Measurements from ENCODE around the gene CRCP. TPM values are rescaled to one million over a fixed set of nuclear protein-coding genes. Genes with fewer than 3 reads are reported as not detected.

Gene CRCP
- total and polyA plus RNA-seq, 2 of the 13 experiments (the other 11 are each of a cell fraction or from before 2014, with no cell fraction given) = 22.7 to 31.0 TPM

- no TSS peak for BruUV-seq (replicated peaks)
- CTCF ChIA-PET (ENCODE audit: low intra/inter-chr PET ratio, low total read pairs) = no interaction called here
Measured at GRCh38 chr7:66167773-66168387, 53.2 kb downstream of the CRCP start.

More at GRCh38 chr7:66167773-66168387, 53.2 kb downstream of the CRCP start:
- Histone ChIP-seq H4K20me1 (ENCODE audit: insufficient read depth, low read length) (no peaks in the 10 kb centered on the region), H3K4me1 (ENCODE audit: insufficient read depth, low read length) (peaks cover 34% of the 10 kb centered on the region), H3K4me2 (ENCODE audit: low read depth, low read length) (no peak overlapping the region), H2AFZ (ENCODE audit: low read length) (no peak overlapping the region), H3K4me3 (replicated peaks in 1 of 3; ENCODE audit: insufficient read depth in 1 of 3, low read depth in 2 of 3, low read length in 3 of 3) (no peak overlapping the region), H3K27me3 (ENCODE audit: control insufficient read depth in 1 of 2, insufficient read depth in 2 of 2, low read length in 2 of 2) (no peaks in the 10 kb centered on the region), H3K36me3 (replicated peaks in 1 of 2; ENCODE audit: control insufficient read depth in 1 of 2, insufficient read depth in 2 of 2, low read length in 2 of 2) (no peaks in the 10 kb centered on the region), H3K9me3 (ENCODE audit: low read length) (no peaks in the 10 kb centered on the region), H3K27ac (ENCODE audit: extremely low read length, insufficient read depth, low read length) (no peak overlapping the region), H3K79me2 (ENCODE audit: insufficient read depth, low read length) (no peaks in the 10 kb centered on the region), H3K9ac (ENCODE audit: insufficient read depth, low read depth, low read length) (no peak overlapping the region)
- no peak for FAIRE-seq
- in situ Hi-C loops (cut with HindIII; ENCODE audit: extremely low pct_ligation_motif_present, low pct_unique_long_range_greater_than_20kb) = no loop called here
- intact Hi-C loops (cut with micrococcal nuclease; ENCODE audit: unreplicated experiment) = no loop called here
- POLR2A ChIA-PET = no interaction called here
- no peak for ATAC-seq
- DNase-seq (ENCODE audit: low spot score) = peak; percentile 31
- 41% methylated on average over 6 of the region's 7 CpGs for WGBS (ENCODE audit: low lambda C conversion rate)
- TF ChIP-seq SMAD3 (CRISPR knock-in tag; IDR thresholded peaks at IDR 0.05) (no peak), NR2C2 (CRISPR knock-in tag; IDR thresholded peaks at IDR 0.05; ENCODE audit: borderline replicate concordance) (no peak), MBD4 (IDR thresholded peaks at IDR 0.05; ENCODE audit: borderline replicate concordance, low read length) (no peak), ZFP36L2 (CRISPR knock-in tag; IDR thresholded peaks at IDR 0.05) (no peak), GRHL1 (CRISPR knock-in tag; conservative IDR thresholded peaks at IDR 0.05) (no peak), MAZ (IDR thresholded peaks at IDR 0.05; ENCODE audit: borderline replicate concordance, low read depth, low read length) (no peak), MAZ (CRISPR knock-in tag; IDR thresholded peaks at IDR 0.05; ENCODE audit: low read depth) (no peak), MXD3 (CRISPR knock-in tag; IDR thresholded peaks at IDR 0.05) (no peak), ARID5B (CRISPR knock-in tag; IDR thresholded peaks at IDR 0.05) (no peak), ZNF747 (CRISPR knock-in tag; IDR thresholded peaks at IDR 0.05; ENCODE audit: borderline replicate concordance) (no peak), ZFP36L1 (CRISPR knock-in tag; IDR thresholded peaks at IDR 0.05) (no peak), ZNF337 (CRISPR knock-in tag; IDR thresholded peaks at IDR 0.05; ENCODE audit: borderline replicate concordance, low read depth) (no peak)

Measured in HepG2 (cell line).